IMR-90 (cell line): ENCODE data around the gene ARV1. TPM values are rescaled to one million over a fixed set of nuclear protein-coding genes. Genes with fewer than 3 reads are reported as not detected.

ENCODE experiments used
- ATAC-seq: fragments of 200-7000 bp; cut with Tn5 transposase; 2 replicates; pipeline ENCODE4 v1.9.1; 2020; ENCODE audit warnings: low read depth, mild to moderate bottlenecking, moderate library complexity
- BruUV-seq: library from RNA; stranded (reverse); fragments of 400-500 nt; replicated peaks from 2 replicates; lab custom pipeline; 2021; lab: Mats Ljungman, UMichigan
- CTCF ChIA-PET: fragments of 300-600 bp; formaldehyde crosslinking; extraction: SDS; loops from one replicate; lab custom pipeline; 2021; ENCODE audit warnings: antibody characterized with exemption; lab: Yijun Ruan, JAX
- POLR2A ChIA-PET: fragments of 300-600 bp; sonication (Branson Sonifier 250); formaldehyde crosslinking; loops from one replicate; lab custom pipeline; 2022; ENCODE audit warnings: antibody characterized with exemption; ENCODE audit not compliant: unreplicated experiment; lab: Charles Lee
- DNase-seq: peaks from one replicate; pipeline ENCODE4 v3.0.0; 2013
- H2AFZ ChIP-seq: replicated peaks from 2 replicates; pipeline ENCODE3; 2013; ENCODE audit warnings: low read length, mild to moderate bottlenecking; ENCODE audit not compliant: poor library complexity
- H2AK5ac ChIP-seq: 2 replicates; pipeline ENCODE4 v1.6.1; 2013; ENCODE audit warnings: low read depth, low read length, inconsistent platforms
- H2AK9ac ChIP-seq: replicated peaks from 2 replicates; pipeline ENCODE3; 2013; ENCODE audit warnings: mild to moderate bottlenecking, low read depth, low read length, moderate library complexity; ENCODE audit not compliant: poor library complexity
- H2BK120ac ChIP-seq: 2 replicates; pipeline ENCODE4 v1.6.1; 2013; ENCODE audit warnings: low read depth, low read length, inconsistent platforms
- H2BK15ac ChIP-seq: 3 replicates; pipeline ENCODE4 v1.6.1; 2013; ENCODE audit warnings: low read depth, low read length, inconsistent platforms
- H2BK20ac ChIP-seq: 2 replicates; pipeline ENCODE4 v1.6.1; 2013; ENCODE audit warnings: low read depth, mild to moderate bottlenecking, inconsistent platforms, low read length, moderate library complexity
- H2BK5ac ChIP-seq: 2 replicates; pipeline ENCODE4 v1.6.1; 2013; ENCODE audit warnings: mild to moderate bottlenecking, low read depth, low read length, inconsistent platforms; ENCODE audit not compliant: poor library complexity, severe bottlenecking
- H3K14ac ChIP-seq: replicated peaks from 2 replicates; pipeline ENCODE4 v1.6.1; 2013; ENCODE audit warnings: low read depth, low read length, inconsistent platforms
- H3K18ac ChIP-seq: 2 replicates; pipeline ENCODE4 v1.6.1; 2013; ENCODE audit warnings: low read depth, low read length, control low read depth
- H3K23ac ChIP-seq: 2 replicates; pipeline ENCODE4 v1.6.1; 2013; ENCODE audit warnings: low read depth, low read length, inconsistent platforms
- H3K27ac ChIP-seq: 2 replicates; pipeline ENCODE4 v1.5.1; 2013; ENCODE audit warnings: mild to moderate bottlenecking, control low read depth, low read length; ENCODE audit not compliant: insufficient read depth
- H3K27me3 ChIP-seq: 2 replicates; pipeline ENCODE4 v1.6.1; 2013; ENCODE audit warnings: low read length; ENCODE audit not compliant: control insufficient read depth, insufficient read depth
- H3K36me3 ChIP-seq: 2 replicates; pipeline ENCODE4 v1.6.1; 2013; ENCODE audit warnings: low read length, mixed read lengths; ENCODE audit not compliant: control insufficient read depth, insufficient read depth
- H3K4ac ChIP-seq: 2 replicates; pipeline ENCODE4 v1.6.1; 2013; ENCODE audit warnings: low read depth, low read length, inconsistent platforms
- H3K4me1 ChIP-seq: 2 replicates; pipeline ENCODE4 v1.6.1; 2013; ENCODE audit warnings: low read length, mixed read lengths; ENCODE audit not compliant: control insufficient read depth, insufficient read depth
- H3K4me2 ChIP-seq: 2 replicates; pipeline ENCODE4 v1.6.1; 2013; ENCODE audit warnings: low read depth, mild to moderate bottlenecking, control low read depth, low read length, moderate library complexity
- H3K4me3 ChIP-seq: 2 replicates; pipeline ENCODE4 v1.5.1; 2013; ENCODE audit warnings: low read depth, mild to moderate bottlenecking, control low read depth, low read length, moderate library complexity; ENCODE audit not compliant: insufficient read depth
- H3K56ac ChIP-seq: 2 replicates; pipeline ENCODE4 v1.6.1; 2013; ENCODE audit warnings: low read length, inconsistent platforms; ENCODE audit not compliant: insufficient read depth; ENCODE audit errors: extremely low read depth
- H3K79me1 ChIP-seq, 2 experiments: 2 replicates each; pipeline ENCODE4 v1.6.1; 2013; ENCODE audit warnings: low read length in 2 of 2, inconsistent platforms in 1 of 2, low read depth in 1 of 2
- H3K9ac ChIP-seq: 2 replicates; pipeline ENCODE4 v1.6.1; 2013; ENCODE audit warnings: low read depth, low read length, control low read depth
- H3K9me1 ChIP-seq: 2 replicates; pipeline ENCODE4 v1.6.1; 2013; ENCODE audit warnings: low read length, inconsistent platforms; ENCODE audit not compliant: insufficient read depth
- H3K9me3 ChIP-seq: 2 replicates; pipeline ENCODE4 v1.6.1; 2013; ENCODE audit warnings: low read length; ENCODE audit not compliant: control insufficient read depth, insufficient read depth
- H4K20me1 ChIP-seq: 2 replicates; pipeline ENCODE4 v1.6.1; 2013; ENCODE audit warnings: low read length, inconsistent platforms; ENCODE audit not compliant: insufficient read depth
- H4K5ac ChIP-seq: 2 replicates; pipeline ENCODE4 v1.6.1; 2013; ENCODE audit warnings: mild to moderate bottlenecking, low read depth, low read length, control low read depth
- H4K8ac ChIP-seq, 2 experiments: 2 replicates each; pipeline ENCODE4 v1.6.1; 2013; ENCODE audit warnings: low read depth in 2 of 2, low read length in 2 of 2, control low read depth in 1 of 2, inconsistent platforms in 1 of 2
- H4K91ac ChIP-seq: 2 replicates; pipeline ENCODE4 v1.6.1; 2013; ENCODE audit warnings: low read depth, low read length, inconsistent platforms; ENCODE audit not compliant: insufficient read depth
- BHLHE40 ChIP-seq: fragments of 150-350 bp; IDR thresholded peaks from 2 replicates; pipeline ENCODE4 v1.6.1; 2016; ENCODE audit warnings: mild to moderate bottlenecking, low read depth, low read length
- CEBPB ChIP-seq: IDR thresholded peaks from 2 replicates; pipeline ENCODE4 v1.6.1; 2012; ENCODE audit warnings: low read depth, low read length, improper control_type of control experiment
- MAZ ChIP-seq: IDR thresholded peaks from 2 replicates; pipeline ENCODE4 v1.6.1; 2012; ENCODE audit warnings: low read depth, mild to moderate bottlenecking, low read length, improper control_type of control experiment, moderate library complexity, borderline replicate concordance
- MXI1 ChIP-seq: IDR thresholded peaks from 2 replicates; pipeline ENCODE4 v1.6.1; 2012; ENCODE audit warnings: low read depth, mild to moderate bottlenecking, low read length, moderate library complexity, borderline replicate concordance
- NFE2L2 ChIP-seq: fragments of 150-350 bp; IDR thresholded peaks from 2 replicates; pipeline ENCODE4 v1.6.1; 2016; ENCODE audit warnings: low read depth, mild to moderate bottlenecking, low read length
- POLR2A ChIP-seq: IDR thresholded peaks from 2 replicates; pipeline ENCODE4 v1.6.1; 2012; ENCODE audit warnings: mild to moderate bottlenecking, low read depth, low read length
- RAD21 ChIP-seq: IDR thresholded peaks from 2 replicates; pipeline ENCODE4 v1.6.1; 2012; ENCODE audit warnings: low read length, improper control_type of control experiment
- RCOR1 ChIP-seq: IDR thresholded peaks from 2 replicates; pipeline ENCODE4 v1.6.1; 2012; ENCODE audit warnings: mild to moderate bottlenecking, low read length, improper control_type of control experiment; ENCODE audit not compliant: insufficient replicate concordance
- RFX5 ChIP-seq: IDR thresholded peaks from 2 replicates; pipeline ENCODE4 v1.8.0; 2012; ENCODE audit warnings: low read depth, mild to moderate bottlenecking, low read length, moderate library complexity
- SMC3 ChIP-seq: fragments of 150-350 bp; IDR thresholded peaks from 2 replicates; pipeline ENCODE4 v1.6.1; 2016; ENCODE audit warnings: low read depth, mild to moderate bottlenecking, antibody characterized with exemption, low read length, moderate library complexity
- WGBS, 2 experiments: methylation state at CpG; one replicate each; pipeline versions ENCODE4 v1.1.5 to v1.1.7; 2013; ENCODE audit warnings: missing lambda C conversion rate in 2 of 2; ENCODE audit not compliant: insufficient read length in 1 of 2; ENCODE audit errors: extremely low coverage in 2 of 2; 5-methylcytosine and 5-hydroxymethylcytosine counted together
- dilution Hi-C: fragments of 300-500 bp; cut with HindIII; formaldehyde crosslinking; loops from one replicate; pipeline ENCODE4 v1.14.3; 2018; ENCODE audit warnings: low sequenced_read_pairs; ENCODE audit not compliant: unreplicated experiment
- in situ Hi-C: fragments of 300-500 bp; cut with MboI; formaldehyde crosslinking; loops from 3 replicates; pipeline ENCODE4 v1.14.3; 2019; ENCODE audit warnings: low sequenced_read_pairs, inconsistent platforms, mixed read lengths
- intact Hi-C: fragments of 100-400 bp; cut with micrococcal nuclease; formaldehyde crosslinking; loops from 2 replicates; pipeline ENCODE4 v1.10.0; 2022
- polyA plus RNA-seq, 3 experiments: library from polyadenylated mRNA; depleted of rRNA; stranded (reverse); fragments of >200 nt; gene quantifications; 2 replicates each; pipeline ENCODE4 v1.2.3, GENCODE V29; 2012; ENCODE audit warnings: low replicate concordance in 1 of 3
- total RNA-seq: library from RNA; depleted of rRNA; stranded (reverse); fragments of >200 nt; gene quantifications from 2 replicates; pipeline ENCODE4 v1.2.3, GENCODE V29; 2012
- TF ChIP-seq, protein P1 (sequence below): fragments of 150-350 bp; IDR thresholded peaks from 2 replicates; pipeline ENCODE4 v1.6.1; 2016; ENCODE audit warnings: low read depth, mild to moderate bottlenecking, low read length, moderate library complexity, borderline replicate concordance

Gene ARV1
- total and polyA plus RNA-seq, 2 of the 4 experiments (the other 2 are of a cell fraction), result 19.0 to 22.9 TPM

DNA sequence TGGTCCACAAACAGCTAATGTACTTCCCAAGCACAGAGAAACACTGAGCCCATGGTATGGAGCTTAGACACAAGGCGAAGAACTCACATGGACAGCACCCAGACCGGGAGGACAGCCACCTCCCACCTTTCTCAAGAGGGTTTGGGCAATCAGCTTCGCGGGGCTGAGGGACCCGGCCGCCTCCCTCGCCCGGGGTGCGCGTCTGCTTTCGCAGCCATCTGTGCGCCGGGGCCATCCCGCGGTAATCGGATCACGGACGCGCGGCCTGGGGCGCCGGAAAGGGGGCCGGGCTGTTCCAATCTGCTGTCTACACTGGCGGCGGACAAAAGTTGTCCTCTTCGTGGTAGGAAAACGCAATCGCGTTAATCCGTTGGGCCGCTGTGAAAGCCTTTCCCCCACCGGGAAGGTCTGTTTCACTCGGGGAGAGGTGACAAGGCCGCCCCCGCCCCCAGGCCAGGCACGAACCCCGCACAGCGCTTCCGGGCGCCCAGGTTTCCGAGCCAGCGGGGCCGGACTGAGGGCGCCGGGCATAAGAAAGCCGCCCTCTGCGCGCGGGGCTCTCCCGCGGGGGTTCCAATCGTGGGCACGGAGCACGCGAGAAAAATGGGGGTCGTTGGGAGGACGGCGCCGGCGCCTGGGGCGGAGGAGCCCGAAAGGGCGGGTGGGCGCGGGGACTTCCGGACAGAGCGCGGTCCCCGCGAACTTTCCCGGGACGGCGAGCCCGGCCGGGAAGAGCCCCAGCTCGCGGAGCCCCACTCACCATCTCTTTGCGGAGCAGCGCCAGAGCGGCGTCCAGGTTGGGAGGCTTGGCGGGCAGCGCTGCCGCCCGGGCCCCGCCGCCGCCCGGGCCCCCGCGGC, 60.5 kb downstream of the ARV1 start:
- ChIA-PET POLR2A (interaction anchor here (0.8 kb wide), 1 partner anchor 190 kb away, joined by 3 read pairs; no protein-coding TSS in a partner anchor), CTCF (no interaction called here)
- Histone ChIP-seq H2BK20ac (no peak overlapping the region), H3K36me3 (no peaks in the 10 kb centered on the region), H3K56ac (no peak overlapping the region; the same call in 1 of the 2 replicates), H2AFZ (peak overlapping the region; percentile 84), H3K4me1 (peaks cover 7% of the 10 kb centered on the region; the same call in 1 of the 2 replicates), H3K14ac (peak overlapping the region; percentile 48; the same call in 1 of the 2 replicates), H2BK15ac (no peak overlapping the region), H2BK120ac (no peak overlapping the region), H4K91ac (no peak overlapping the region), H4K5ac (no peak overlapping the region), H3K9me3 (peaks cover under 1% of the 10 kb centered on the region), H3K4me3 (peak overlapping the region; percentile 74), H2BK5ac (no peak overlapping the region), H2AK9ac (peak overlapping the region; percentile 47), H3K4me2 (peak overlapping the region; percentile 88), H3K9ac (peak overlapping the region; percentile 37), H4K20me1 (no peaks in the 10 kb centered on the region), H3K27ac (peak overlapping the region; percentile 11; the same call in 1 of the 2 replicates), H3K9me1 (no peaks in the 10 kb centered on the region), H3K79me1 (peaks cover 4% of the 10 kb centered on the region in 2 experiments; a peak in 2 of 4 replicates), H3K23ac (peak overlapping the region; percentile 72), H3K18ac (no peak overlapping the region), H2AK5ac (no peak overlapping the region), H4K8ac (no peak overlapping the region; a peak in 1 of 4 replicates), H3K27me3 (peaks cover 5% of the 10 kb centered on the region; the same call in 1 of the 2 replicates), H3K4ac (peak overlapping the region; percentile 3; the same call in 1 of the 2 replicates)
- 1% methylated on average over 29 of the region's 91 CpGs; no CpG with 5 or more reads in 1 of the 2 experiments for WGBS, 2 experiments
- ATAC-seq (peak; percentile 70), DNase-seq (peak; percentile 37)
- no TSS peak for BruUV-seq
- dilution Hi-C loops (no loop called here), in situ Hi-C loops (no loop called here), intact Hi-C loops (loop anchor here (2.0 to 5.0 kb wide), 2 partner anchors 61 to 172 kb away; partner anchors contain the start of genes ARV1, C1orf198 and TTC13)
- TF ChIP-seq RFX5 (no peak), RCOR1 (no peak), SMC3 (no peak), BHLHE40 (no peak), CEBPB (no peak), MXI1 (no peak), POLR2A (no peak), RAD21 (no peak), NFE2L2 (no peak), MAZ (no peak; the same call in 1 of the 2 replicates)
- TF ChIP-seq, protein P1, sequence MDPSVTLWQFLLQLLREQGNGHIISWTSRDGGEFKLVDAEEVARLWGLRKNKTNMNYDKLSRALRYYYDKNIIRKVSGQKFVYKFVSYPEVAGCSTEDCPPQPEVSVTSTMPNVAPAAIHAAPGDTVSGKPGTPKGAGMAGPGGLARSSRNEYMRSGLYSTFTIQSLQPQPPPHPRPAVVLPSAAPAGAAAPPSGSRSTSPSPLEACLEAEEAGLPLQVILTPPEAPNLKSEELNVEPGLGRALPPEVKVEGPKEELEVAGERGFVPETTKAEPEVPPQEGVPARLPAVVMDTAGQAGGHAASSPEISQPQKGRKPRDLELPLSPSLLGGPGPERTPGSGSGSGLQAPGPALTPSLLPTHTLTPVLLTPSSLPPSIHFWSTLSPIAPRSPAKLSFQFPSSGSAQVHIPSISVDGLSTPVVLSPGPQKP, result no peak
